SH-SY5Y (cell line): ENCODE data around the gene PFKM.

Source experiments
- GATA2 ChIP-seq: IDR thresholded peaks from 2 replicates; pipeline ENCODE4 v1.6.1; 2011; ENCODE audit warnings: mild to moderate bottlenecking, low read depth, low read length
- GATA3 ChIP-seq: IDR thresholded peaks from 2 replicates; pipeline ENCODE4 v1.6.1; 2011; ENCODE audit warnings: low read depth, mild to moderate bottlenecking, low read length, moderate library complexity

GRCh38 chr12:48157018-48157888 lies 38.1 kb downstream of the PFKM start, which contains the start of gene ASB8:
- TF ChIP-seq GATA2 (no peak), GATA3 (no peak)
